GM06990 (cell line): ENCODE measurements around the gene NOX5.

Source experiments
- DNase-seq: peaks from one replicate; pipeline ENCODE4 v3.0.0-alpha.2; 2011; ENCODE audit not compliant: insufficient read length; ENCODE audit errors: extremely low read depth
- H3K27me3 ChIP-seq: replicated peaks from 2 replicates; pipeline ENCODE4 v1.6.0; 2011; ENCODE audit warnings: low read length; ENCODE audit not compliant: control insufficient read depth, insufficient read depth
- H3K36me3 ChIP-seq: 2 replicates; pipeline ENCODE4 v1.5.1; 2011; ENCODE audit warnings: low read length; ENCODE audit not compliant: control insufficient read depth, insufficient read depth
- H3K4me3 ChIP-seq: replicated peaks from 2 replicates; pipeline ENCODE4 v1.5.1; 2011; ENCODE audit warnings: low read depth, mild to moderate bottlenecking, control low read depth, low read length
- CTCF ChIP-seq: IDR thresholded peaks from 2 replicates; pipeline ENCODE4 v1.5.1; 2011; ENCODE audit warnings: low read length, control low read depth, mild to moderate bottlenecking, inconsistent platforms; ENCODE audit not compliant: insufficient read depth, poor library complexity, severe bottlenecking

Gene NOX5

GRCh38 chr15:69016021-69016595, 1.6 kb downstream of the NOX5 start:
- Histone ChIP-seq H3K27me3 (no peaks in the 10 kb centered on the region), H3K36me3 (no peaks in the 10 kb centered on the region), H3K4me3 (no peak overlapping the region)
- DNase-seq = no peak
- no peak for TF ChIP-seq CTCF

- DNase-seq = no peak
- Histone ChIP-seq H3K4me3 (no peak overlapping the region), H3K36me3 (no peaks in the 10 kb centered on the region), H3K27me3 (no peaks in the 10 kb centered on the region; the same call in 1 of the 2 replicates)
- no peak for TF ChIP-seq CTCF
Observed at GRCh38 chr15:69017978-69018377, 3.5 kb downstream of the NOX5 start.

GRCh38 chr15:69018951-69019350, 4.5 kb downstream of the NOX5 start:
- no peak for TF ChIP-seq CTCF
- no peak overlapping the region for H3K4me3 ChIP-seq
- no peaks in the 10 kb centered on the region for H3K36me3 ChIP-seq
- no peaks in the 10 kb centered on the region; the same call in 1 of the 2 replicates for H3K27me3 ChIP-seq
- DNase-seq = no peak

- TF ChIP-seq CTCF = no peak
- no peak overlapping the region for H3K4me3 ChIP-seq
- no peaks in the 10 kb centered on the region for H3K36me3 ChIP-seq
- DNase-seq = no peak
- no peaks in the 10 kb centered on the region; the same call in 1 of the 2 replicates for H3K27me3 ChIP-seq
Observed at GRCh38 chr15:69021895-69022294, 7.4 kb downstream of the NOX5 start.

- no peak for TF ChIP-seq CTCF
- Histone ChIP-seq H3K27me3 (no peaks in the 10 kb centered on the region; the same call in 1 of the 2 replicates), H3K36me3 (no peaks in the 10 kb centered on the region), H3K4me3 (no peak overlapping the region)
- DNase-seq = no peak
Observed at GRCh38 chr15:69025320-69025719, 10.8 kb downstream of the NOX5 start.

GRCh38 chr15:69026355-69026754, 11.9 kb downstream of the NOX5 start:
- no peak for TF ChIP-seq CTCF
- H3K36me3 ChIP-seq = no peaks in the 10 kb centered on the region
- DNase-seq = no peak
- no peaks in the 10 kb centered on the region; the same call in 1 of the 2 replicates for H3K27me3 ChIP-seq
- H3K4me3 ChIP-seq = no peak overlapping the region
